Fibroblast of pulmonary artery (primary cell): ENCODE measurements around the gene TSPAN9.

Experiments used
- DNase-seq: peaks from one replicate; pipeline ENCODE4 v3.0.0-alpha.2; 2010; ENCODE audit warnings: low read depth
- H3K4me3 ChIP-seq: replicated peaks from 2 replicates; pipeline ENCODE4 v1.5.1; 2011; ENCODE audit warnings: low read depth, mild to moderate bottlenecking, control low read depth, low read length, moderate library complexity
- CTCF ChIP-seq: IDR thresholded peaks from 2 replicates; pipeline ENCODE4 v1.5.1; 2011; ENCODE audit warnings: mild to moderate bottlenecking, control low read depth, low read length, inconsistent platforms; ENCODE audit errors: missing control alignments

The TSPAN9 gene

GRCh38 chr12:3185260-3185870, 108.2 kb downstream of the TSPAN9 start:
- no peak overlapping the region for H3K4me3 ChIP-seq
- no peak for DNase-seq
- TF ChIP-seq CTCF: no peak

GRCh38 chr12:3186546-3187215, 109.5 kb downstream of the TSPAN9 start:
- H3K4me3 ChIP-seq: no peak overlapping the region
- TF ChIP-seq CTCF: no peak
- DNase-seq: no peak

- TF ChIP-seq CTCF: no peak
- no peak for DNase-seq
- no peak overlapping the region for H3K4me3 ChIP-seq
Measured at GRCh38 chr12:3187846-3188770, 110.9 kb downstream of the TSPAN9 start.

- H3K4me3 ChIP-seq: no peak overlapping the region
- TF ChIP-seq CTCF: no peak
- DNase-seq: no peak
Measured at GRCh38 chr12:3189282-3189681, 112.1 kb downstream of the TSPAN9 start.

- H3K4me3 ChIP-seq: no peak overlapping the region
- DNase-seq: no peak
- no peak for TF ChIP-seq CTCF
Measured at GRCh38 chr12:3190101-3190500, 112.9 kb downstream of the TSPAN9 start.

GRCh38 chr12:3191450-3191849, 114.3 kb downstream of the TSPAN9 start:
- no peak for TF ChIP-seq CTCF
- no peak overlapping the region for H3K4me3 ChIP-seq
- no peak for DNase-seq
